Raji (cell line): Measurements from ENCODE around the gene NIT2.
A peak's percentile ranks its signal among the peaks of the same experiment; 100 is the strongest.

Source experiments
- POLR2A ChIP-seq: IDR thresholded peaks from 2 replicates; pipeline ENCODE4 v1.6.1; 2011; ENCODE audit warnings: low read depth, low read length, control low read depth; ENCODE audit not compliant: insufficient read depth

Gene NIT2

GRCh38 chr3:100330651-100331050, 3.9 kb upstream of the NIT2 start:
- TF ChIP-seq POLR2A = no peak

GRCh38 chr3:100331660-100332059, 2.9 kb upstream of the NIT2 start:
- TF ChIP-seq POLR2A = no peak

DNA sequence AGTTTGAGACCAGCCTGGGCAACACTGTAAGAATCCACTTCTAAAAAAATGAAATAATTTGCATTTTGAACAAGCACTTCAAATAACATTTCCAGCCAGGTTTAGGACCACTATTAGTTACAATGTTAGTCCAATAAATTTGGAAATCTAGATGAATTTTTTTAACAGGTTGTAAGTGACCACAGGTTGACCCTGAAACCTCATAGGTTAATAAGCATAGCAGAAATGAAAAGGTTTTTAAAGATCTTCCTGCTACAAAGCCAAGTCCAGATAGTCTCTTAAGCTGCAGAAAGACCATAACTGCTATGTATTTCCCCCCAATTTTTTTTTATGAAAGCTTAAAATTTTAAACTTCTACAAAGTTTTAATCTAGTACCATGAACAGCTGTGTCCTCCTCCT, 1.5 kb upstream of the NIT2 start:
- no peak for TF ChIP-seq POLR2A

- no peak for TF ChIP-seq POLR2A
Measured at GRCh38 chr3:100333970-100334487, 528 bp upstream of the NIT2 start.

DNA sequence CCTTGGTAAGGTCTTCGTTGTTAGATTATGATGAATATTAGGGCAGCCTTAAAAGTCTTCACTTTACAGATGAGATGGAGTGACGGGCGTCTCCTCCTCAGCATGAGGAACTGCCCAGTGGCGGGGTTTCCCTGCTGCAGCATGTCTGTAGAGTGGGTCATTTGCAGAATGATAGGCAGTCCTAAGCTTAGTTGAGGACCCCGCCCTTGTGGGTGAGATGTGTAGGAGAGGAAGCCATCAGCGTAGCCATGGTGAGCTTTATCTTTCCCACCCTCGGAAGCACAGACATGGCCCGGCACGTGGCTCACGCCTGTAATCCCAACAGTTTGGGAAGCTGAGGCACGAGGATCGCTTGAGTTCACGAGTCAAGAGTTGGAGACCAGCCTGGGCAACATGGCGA, 877 bp downstream of the NIT2 start:
- TF ChIP-seq POLR2A = peak; percentile 42; the same call in 1 of the 2 replicates

DNA sequence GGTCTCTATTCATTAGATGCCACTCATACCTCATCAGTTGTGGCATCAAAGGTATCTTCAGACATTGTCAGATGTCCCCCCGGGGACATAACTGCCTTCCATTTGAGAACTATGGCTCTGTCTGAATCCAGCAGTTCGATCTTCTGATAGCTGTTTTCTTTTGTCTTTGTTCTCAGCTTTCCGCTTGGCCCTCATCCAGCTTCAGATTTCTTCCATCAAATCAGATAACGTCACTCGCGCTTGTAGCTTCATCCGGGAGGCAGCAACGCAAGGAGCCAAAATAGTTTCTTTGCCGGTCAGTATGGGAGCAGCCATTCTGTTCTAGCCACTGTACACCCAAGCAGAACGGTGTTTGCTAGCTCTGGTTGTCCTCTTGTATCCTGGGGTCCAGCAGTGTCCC, 4.4 kb downstream of the NIT2 start:
- TF ChIP-seq POLR2A = no peak

GRCh38 chr3:100339786-100340185, 5.2 kb downstream of the NIT2 start:
- no peak for TF ChIP-seq POLR2A

- no peak for TF ChIP-seq POLR2A
Measured at GRCh38 chr3:100340527-100340926, 6.0 kb downstream of the NIT2 start.

DNA sequence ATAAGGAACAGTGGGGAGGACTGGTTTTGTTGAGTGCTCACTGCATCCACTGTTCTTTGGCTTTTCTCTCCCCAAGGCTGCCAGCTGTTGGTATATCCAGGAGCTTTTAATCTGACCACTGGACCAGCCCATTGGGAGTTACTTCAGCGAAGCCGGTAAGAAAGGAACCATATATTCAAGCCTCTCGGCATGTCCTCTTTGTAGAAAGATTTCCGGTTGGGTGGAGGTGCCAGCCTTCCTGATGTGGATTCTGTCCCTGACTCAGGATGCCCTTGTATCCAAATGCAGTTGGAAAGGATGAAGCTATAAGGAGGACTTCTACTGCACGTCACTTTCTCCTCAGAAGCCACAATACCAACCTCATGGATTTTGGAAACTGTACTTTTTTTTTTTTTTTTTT, 14.2 kb downstream of the NIT2 start:
- no peak for TF ChIP-seq POLR2A

GRCh38 chr3:100352296-100353231, 18.0 kb downstream of the NIT2 start:
- TF ChIP-seq POLR2A = no peak

DNA sequence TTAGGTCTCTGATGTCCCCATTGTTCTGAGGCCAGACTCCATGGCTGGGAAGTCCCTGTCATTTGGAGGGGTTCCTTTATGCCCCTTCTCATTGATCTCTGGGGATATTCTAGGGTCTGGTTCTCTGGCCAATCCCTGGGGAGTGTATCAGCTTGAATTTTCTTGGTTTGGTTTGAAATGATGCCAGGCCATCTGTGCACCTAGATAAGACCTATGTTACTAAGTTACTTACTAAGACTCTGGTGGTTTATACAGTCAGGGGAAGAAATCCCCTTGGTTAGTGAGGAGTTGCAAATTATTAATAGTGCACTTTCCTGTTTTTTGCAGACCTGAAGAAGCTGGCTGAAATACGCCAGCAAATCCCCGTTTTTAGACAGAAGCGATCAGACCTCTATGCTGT, 20.3 kb downstream of the NIT2 start:
- no peak for TF ChIP-seq POLR2A

DNA sequence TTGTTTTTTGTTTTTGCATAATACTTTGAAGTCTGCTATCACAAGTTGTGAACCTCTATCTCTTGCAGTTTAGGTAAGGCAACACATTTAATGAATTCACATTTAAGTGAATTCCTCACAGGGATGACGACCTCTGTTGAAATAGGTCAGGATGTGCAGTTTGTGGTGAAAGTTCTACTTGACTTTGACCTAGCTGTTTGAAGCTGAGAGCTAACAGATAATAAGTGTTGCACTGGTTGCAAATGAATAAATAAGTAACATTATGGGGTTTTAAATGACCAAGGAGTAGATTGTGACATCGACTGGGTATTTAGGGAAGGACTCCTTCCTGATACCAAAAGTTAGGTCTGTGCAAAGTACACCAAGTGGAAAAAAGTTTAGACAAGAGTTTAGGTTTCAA, 23.9 kb downstream of the NIT2 start:
- TF ChIP-seq POLR2A = no peak

- no peak for TF ChIP-seq POLR2A
Measured at GRCh38 chr3:100359035-100359434, 24.5 kb downstream of the NIT2 start.

DNA sequence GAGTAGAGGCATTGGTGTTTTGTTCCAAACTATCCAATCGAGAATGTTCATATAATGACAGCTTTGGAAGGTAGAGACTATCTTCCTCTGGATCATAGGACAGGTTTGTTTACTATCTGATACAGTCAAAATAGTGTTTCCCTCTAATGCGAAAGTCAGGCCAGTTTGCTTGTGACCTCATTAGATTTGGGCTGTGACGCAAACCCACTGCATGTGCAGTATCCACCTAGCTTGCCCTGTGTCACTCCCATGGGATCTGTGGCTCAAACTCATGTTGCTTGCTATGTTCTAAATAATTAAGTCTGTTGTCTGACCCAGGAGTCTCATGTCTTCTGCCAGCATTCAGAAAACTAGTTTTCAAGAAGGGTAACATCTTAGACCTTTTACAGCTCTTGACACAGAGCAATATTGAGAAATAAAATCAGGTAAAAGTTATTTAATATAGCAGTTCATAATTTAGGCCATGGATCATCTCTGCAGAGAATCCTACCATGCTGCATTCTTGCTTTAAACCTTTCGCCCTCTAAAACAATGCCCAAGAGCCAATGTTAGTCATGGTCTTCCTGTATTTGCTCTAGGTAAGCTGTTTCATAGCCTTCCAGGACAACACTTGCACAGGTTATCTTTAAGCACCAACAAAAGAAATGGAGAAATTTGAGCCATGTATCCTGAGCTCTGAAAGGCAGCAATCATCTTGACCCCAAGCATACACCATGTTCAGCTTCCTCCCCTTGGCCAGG, 26.4 kb downstream of the NIT2 start:
- TF ChIP-seq POLR2A = no peak

- no peak for TF ChIP-seq POLR2A
Measured at GRCh38 chr3:100361897-100362296, 27.3 kb downstream of the NIT2 start.

DNA sequence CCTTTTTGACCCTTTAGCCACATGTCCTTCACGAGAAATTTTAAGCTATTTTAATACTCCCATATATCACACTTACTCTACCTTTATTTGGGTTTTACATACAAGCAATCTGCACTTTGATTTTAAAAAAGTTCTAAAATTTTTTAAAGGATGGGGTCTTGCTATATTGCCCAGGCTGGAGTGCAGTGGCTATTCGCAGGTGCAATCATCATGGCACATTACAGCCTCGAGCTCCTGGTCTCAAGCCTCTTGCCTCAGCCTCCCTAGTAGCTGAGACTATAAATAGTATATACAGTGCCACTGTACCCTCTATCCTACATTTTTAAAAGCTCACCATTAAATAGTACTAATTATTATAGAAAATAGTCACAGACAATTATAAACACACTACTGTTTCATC, 29.9 kb downstream of the NIT2 start:
- TF ChIP-seq POLR2A = no peak
